ENCODE data around the gene VWC2L. TPM values are rescaled to one million over a fixed set of nuclear protein-coding genes. Genes with fewer than 3 reads are reported as not detected.
A peak's percentile ranks its signal among the peaks of the same experiment; 100 is the strongest.

The VWC2L gene
- total RNA-seq, 1 donor from 2014 or later: not detected

DNA sequence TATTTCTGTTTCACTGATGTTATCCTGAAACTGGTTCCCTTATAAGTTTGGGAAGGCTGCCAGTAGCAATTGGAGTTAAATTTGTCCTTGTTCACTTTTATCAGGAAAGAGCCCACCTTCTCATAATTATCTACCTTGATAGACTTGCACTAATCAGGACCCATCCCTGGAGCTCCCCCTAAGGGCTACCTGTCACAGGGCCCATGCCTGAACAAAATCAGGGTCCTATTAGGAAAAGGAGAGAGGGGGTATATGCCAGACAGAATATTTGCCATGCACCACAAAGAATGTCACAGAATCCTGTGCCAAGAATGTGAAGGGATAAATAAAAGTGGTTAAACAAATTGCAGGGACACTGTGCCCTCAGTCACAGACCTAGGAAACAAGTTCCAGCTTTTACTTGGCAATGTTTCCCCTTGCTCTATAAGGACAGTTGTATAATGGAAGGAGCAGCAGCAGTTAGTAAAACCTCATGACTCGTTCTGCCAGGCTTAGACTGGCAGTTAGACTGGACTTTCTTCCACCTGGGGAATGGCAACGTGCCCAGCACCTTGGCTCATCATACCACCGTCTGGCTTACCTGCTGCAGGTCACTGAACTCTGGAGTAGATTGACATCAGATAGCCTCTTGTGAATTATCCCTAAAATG lies 32.3 kb upstream of the VWC2L start:
- no peak for DNase-seq (ENCODE audit: low read depth)
- TF ChIP-seq, protein P1, sequence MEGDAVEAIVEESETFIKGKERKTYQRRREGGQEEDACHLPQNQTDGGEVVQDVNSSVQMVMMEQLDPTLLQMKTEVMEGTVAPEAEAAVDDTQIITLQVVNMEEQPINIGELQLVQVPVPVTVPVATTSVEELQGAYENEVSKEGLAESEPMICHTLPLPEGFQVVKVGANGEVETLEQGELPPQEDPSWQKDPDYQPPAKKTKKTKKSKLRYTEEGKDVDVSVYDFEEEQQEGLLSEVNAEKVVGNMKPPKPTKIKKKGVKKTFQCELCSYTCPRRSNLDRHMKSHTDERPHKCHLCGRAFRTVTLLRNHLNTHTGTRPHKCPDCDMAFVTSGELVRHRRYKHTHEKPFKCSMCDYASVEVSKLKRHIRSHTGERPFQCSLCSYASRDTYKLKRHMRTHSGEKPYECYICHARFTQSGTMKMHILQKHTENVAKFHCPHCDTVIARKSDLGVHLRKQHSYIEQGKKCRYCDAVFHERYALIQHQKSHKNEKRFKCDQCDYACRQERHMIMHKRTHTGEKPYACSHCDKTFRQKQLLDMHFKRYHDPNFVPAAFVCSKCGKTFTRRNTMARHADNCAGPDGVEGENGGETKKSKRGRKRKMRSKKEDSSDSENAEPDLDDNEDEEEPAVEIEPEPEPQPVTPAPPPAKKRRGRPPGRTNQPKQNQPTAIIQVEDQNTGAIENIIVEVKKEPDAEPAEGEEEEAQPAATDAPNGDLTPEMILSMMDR (conservative IDR thresholded peaks at IDR 0.05; ENCODE audit: low read depth, low read length): peak; percentile 28

GRCh38 chr2:214379227-214379626 lies 31.6 kb upstream of the VWC2L start:
- H3K4me3 ChIP-seq (ENCODE audit: low read depth, low read length): no peak overlapping the region
- DNase-seq (ENCODE audit: low read depth): no peak
- TF ChIP-seq, protein P1 (conservative IDR thresholded peaks at IDR 0.05; ENCODE audit: low read depth, low read length): no peak

More for the DNA sequence above, 32.3 kb upstream of the VWC2L start:
- H3K4me3 ChIP-seq (ENCODE audit: low read depth, low read length): no peak overlapping the region

DNA sequence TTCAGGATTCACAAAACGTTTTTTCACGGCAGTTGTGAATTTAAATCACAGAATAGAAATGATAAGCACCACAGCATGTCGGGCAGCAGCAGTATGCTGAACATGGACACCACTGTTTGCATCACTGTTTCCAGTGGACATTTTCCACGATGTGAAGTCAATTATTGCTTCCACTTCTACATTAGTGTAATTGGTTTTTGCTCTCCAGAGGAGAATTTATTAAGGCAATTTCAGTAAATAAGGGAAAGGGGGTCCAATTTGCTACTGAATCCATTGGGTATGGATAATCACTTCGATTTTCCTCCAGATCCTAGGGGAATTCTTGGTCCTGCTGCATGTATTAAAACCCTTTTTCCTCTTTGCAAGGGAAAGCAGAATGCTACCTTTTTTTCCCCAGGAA lies 30.2 kb upstream of the VWC2L start:
- no peak for DNase-seq (ENCODE audit: low read depth)
- TF ChIP-seq, protein P1 (conservative IDR thresholded peaks at IDR 0.05; ENCODE audit: low read depth, low read length): no peak
- H3K4me3 ChIP-seq (ENCODE audit: low read depth, low read length): no peak overlapping the region

GRCh38 chr2:214382229-214382628 lies 28.6 kb upstream of the VWC2L start:
- H3K4me3 ChIP-seq (ENCODE audit: low read depth, low read length): no peak overlapping the region
- TF ChIP-seq, protein P1 (conservative IDR thresholded peaks at IDR 0.05; ENCODE audit: low read depth, low read length): no peak
- DNase-seq (ENCODE audit: low read depth): no peak

DNA sequence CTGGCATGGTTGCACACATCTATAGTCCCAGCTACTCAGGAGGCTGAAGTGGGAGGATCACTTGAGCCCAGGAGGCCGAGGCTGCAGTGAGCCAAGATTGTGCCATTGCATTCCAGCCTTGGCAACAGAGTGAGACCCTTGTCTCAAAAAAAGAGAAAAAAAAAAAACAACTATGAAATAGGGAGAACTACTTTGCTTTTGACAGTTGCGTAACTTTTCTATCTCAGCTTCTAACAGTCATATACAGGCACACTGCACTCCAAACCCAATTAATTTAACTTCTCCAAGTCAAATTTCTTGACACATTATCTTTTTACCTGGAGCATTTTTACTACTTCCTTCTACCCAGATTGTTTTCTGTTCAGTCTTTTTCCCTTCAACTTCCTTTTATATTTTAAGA lies 24.1 kb upstream of the VWC2L start:
- TF ChIP-seq, protein P1 (conservative IDR thresholded peaks at IDR 0.05; ENCODE audit: low read depth, low read length): no peak
- no peak for DNase-seq (ENCODE audit: low read depth)
- H3K4me3 ChIP-seq (ENCODE audit: low read depth, low read length): no peak overlapping the region

DNA sequence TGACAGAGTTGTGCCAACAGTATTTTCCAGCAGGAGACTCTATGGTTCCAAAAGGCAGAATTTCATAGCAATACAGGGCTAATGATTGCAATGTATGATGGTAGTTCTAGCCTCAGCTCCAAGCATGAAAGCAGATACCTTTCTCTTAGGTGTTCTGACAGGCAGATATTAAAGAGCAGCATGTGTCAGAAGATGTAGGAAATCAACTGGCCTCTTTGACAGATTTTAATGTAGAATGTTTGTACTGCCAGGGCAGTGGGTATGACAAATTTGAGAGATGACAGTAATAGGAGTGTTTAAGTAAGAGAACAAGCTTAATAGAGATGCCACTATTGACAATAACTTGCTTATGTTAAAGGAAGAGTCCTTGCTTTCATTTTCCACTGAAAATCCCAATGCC lies 21.5 kb upstream of the VWC2L start:
- no peak for DNase-seq (ENCODE audit: low read depth)
- TF ChIP-seq, protein P1 (conservative IDR thresholded peaks at IDR 0.05; ENCODE audit: low read depth, low read length): no peak
- no peak overlapping the region for H3K4me3 ChIP-seq (ENCODE audit: low read depth, low read length)

GRCh38 chr2:214393796-214394195 lies 17.1 kb upstream of the VWC2L start:
- H3K4me3 ChIP-seq (ENCODE audit: low read depth, low read length): no peak overlapping the region
- no peak for DNase-seq (ENCODE audit: low read depth)
- TF ChIP-seq, protein P1 (conservative IDR thresholded peaks at IDR 0.05; ENCODE audit: low read depth, low read length): no peak
